Cardiac fibroblast (primary cell): Measurements from ENCODE around the gene NXN.
"Not testable (repeated sequence)": the region's sequence is repeated elsewhere in the genome, so short reads cannot be mapped to it uniquely, and the experiment has no call there.

Source experiments
- DNase-seq, 2 donors: peaks; one replicate each; pipeline versions ENCODE4 v3.0.0 to v3.0.0-alpha.2; 2010; ENCODE audit warnings: low read depth in 2 of 2
- H3K4me3 ChIP-seq, 2 donors: replicated peaks in 1 of 2; 1 replicate in 1 of 2; 2 replicates in 1 of 2; pipeline ENCODE4 v1.5.1; 2011; ENCODE audit warnings: low read depth in 2 of 2, low read length in 2 of 2, mild to moderate bottlenecking in 2 of 2, moderate library complexity in 1 of 2
- CTCF ChIP-seq: IDR thresholded peaks from one replicate; pipeline ENCODE4 v1.5.1; 2011; ENCODE audit warnings: low read depth, mild to moderate bottlenecking, low read length, inconsistent platforms

The NXN gene

DNA sequence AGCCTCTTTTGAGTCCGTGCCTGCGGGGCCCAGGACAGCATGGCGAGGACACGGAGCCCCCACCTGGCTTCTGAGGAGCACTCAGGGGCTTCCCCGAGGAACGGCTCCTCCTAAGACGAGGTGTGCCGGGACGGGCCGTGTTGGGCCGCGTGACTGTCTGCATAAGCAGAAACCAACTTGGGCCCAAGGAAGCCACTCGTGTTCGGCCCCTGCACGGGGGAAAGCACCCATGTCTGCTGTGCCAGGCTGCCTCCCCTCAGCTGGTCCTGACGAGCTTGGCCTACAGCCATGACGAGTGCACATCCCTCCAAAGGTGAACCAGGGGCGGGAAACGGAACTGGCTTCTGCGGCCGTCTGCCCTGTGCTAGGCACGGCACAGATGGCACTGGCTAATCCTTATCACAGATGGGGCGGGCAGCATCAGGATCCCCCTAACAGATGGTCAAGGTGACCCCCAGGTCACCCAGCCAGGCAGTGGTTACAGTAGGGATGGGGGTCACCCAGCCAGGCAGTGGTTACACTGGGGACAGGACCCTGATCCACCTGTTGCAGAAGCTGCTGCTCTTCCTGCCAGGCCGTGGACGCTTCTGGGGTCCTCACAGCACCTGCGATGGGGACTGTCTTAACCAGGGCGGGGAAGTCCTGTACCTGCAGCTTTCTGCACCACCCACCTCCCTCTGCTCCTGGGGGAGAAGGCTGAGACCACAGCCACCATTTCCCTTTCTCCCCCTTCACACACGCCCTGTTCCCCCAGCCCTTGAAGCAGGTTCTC, 171.9 kb downstream of the NXN start:
- TF ChIP-seq CTCF, result no peak

GRCh38 chr17:806781-807522, 172.6 kb downstream of the NXN start:
- no peak overlapping the region for H3K4me3 ChIP-seq
- TF ChIP-seq CTCF, result no peak
- no peak for DNase-seq

More for the DNA sequence above, 171.9 kb downstream of the NXN start:
- H3K4me3 ChIP-seq, result no peak overlapping the region
- DNase-seq, result no peak

GRCh38 chr17:806346-806745, 173.2 kb downstream of the NXN start:
- DNase-seq, result no peak
- no peak for TF ChIP-seq CTCF
- H3K4me3 ChIP-seq, result no peak overlapping the region

- not testable (repeated sequence) for DNase-seq, H3K4me3 ChIP-seq
These were observed 173.7 kb downstream of the NXN start for GRCh38 chr17:805886-806285.

DNA sequence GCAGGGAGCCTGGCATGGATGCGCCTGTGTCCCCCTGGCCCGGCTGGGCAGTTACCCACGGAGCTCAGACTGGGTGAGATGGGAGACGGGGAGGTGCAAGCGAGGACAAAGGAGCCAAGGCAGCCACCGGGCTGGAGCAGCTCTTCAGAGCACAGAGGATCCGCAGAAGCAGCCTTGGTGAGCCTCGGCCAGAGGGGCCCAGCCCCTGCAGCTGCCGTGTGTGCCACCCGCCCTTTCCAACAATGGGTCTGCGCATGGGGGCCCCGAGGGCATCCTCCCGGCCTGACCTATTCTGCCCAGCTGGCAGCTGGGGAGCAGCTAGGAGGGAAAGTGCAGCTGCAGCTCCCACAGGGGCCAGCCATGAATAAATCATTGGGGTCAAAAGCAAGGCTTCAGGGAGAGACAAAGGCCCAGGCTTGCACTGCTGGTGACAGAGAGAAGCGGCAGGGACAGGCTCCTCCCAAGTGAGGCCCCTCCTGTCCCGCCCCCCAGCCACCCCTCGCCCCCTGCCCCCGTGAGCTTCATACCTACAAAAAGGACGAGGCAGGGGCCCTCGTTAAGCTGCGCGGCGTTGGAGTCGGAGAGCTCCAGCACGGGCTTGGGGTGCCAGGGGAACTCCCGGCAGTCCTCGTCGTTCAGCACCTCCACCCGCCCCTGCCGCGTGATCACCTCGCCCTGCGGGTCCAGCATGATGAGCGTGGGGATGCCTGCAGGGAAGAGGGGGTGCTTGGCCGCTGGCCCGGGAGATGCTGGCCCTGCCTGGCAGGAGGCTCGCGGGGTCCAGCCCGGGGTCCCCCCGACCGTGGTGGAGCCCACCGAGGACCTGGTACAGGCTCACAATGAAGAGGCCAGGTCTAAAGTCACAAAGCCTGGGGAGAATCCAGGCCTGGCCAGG, 174.8 kb downstream of the NXN start:
- no peak for TF ChIP-seq CTCF
- no peak overlapping the region for H3K4me3 ChIP-seq
- no peak for DNase-seq

GRCh38 chr17:802901-803881, 176.4 kb downstream of the NXN start:
- no peak overlapping the region for H3K4me3 ChIP-seq
- TF ChIP-seq CTCF, result no peak
- DNase-seq, result no peak
